ENCODE data around the gene NR4A2.

The NR4A2 gene

DNA sequence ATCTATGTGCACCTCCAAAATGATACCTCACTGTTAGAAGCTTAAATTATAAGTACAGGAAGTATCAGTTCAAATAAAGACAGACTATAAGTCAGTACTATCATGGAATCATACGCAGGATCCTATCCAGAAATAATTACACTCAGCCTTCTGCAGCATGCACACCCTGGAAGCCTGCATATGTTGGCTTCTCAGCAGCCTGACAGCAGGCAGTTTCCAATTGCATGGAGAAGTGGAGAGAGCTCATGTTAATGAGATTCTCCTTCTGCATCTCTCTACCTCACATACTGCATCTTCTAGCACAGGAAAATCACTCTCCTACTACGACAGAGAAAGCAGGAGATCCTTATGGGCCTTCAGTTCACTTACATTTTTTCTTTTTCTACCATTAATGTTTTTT lies 20.5 kb downstream of the NR4A2 start:
- no peak overlapping the region for H3K27ac ChIP-seq
- TF ChIP-seq, protein P1, sequence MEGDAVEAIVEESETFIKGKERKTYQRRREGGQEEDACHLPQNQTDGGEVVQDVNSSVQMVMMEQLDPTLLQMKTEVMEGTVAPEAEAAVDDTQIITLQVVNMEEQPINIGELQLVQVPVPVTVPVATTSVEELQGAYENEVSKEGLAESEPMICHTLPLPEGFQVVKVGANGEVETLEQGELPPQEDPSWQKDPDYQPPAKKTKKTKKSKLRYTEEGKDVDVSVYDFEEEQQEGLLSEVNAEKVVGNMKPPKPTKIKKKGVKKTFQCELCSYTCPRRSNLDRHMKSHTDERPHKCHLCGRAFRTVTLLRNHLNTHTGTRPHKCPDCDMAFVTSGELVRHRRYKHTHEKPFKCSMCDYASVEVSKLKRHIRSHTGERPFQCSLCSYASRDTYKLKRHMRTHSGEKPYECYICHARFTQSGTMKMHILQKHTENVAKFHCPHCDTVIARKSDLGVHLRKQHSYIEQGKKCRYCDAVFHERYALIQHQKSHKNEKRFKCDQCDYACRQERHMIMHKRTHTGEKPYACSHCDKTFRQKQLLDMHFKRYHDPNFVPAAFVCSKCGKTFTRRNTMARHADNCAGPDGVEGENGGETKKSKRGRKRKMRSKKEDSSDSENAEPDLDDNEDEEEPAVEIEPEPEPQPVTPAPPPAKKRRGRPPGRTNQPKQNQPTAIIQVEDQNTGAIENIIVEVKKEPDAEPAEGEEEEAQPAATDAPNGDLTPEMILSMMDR (conservative IDR thresholded peaks at IDR 0.05): no peak

DNA sequence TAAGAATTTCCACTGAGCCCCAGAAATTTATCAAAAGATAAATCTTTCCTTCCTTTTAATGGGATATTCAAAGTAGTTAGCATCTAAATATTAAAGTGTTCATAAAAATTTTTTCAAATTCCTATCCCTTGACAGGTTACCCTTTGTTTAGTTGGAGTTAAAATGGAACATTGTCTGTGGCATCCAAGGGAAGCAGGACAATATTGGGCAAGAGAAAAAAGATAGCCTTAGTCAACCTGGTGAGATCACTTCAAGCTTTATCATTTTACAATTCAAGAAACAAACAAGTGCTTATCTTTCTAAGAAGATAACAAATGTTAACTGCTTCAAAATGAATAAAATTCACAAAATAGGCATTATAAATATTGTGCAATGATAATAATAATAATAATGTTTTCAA lies 21.7 kb downstream of the NR4A2 start:
- H3K27ac ChIP-seq: no peak overlapping the region
- TF ChIP-seq, protein P1 (conservative IDR thresholded peaks at IDR 0.05): no peak

DNA sequence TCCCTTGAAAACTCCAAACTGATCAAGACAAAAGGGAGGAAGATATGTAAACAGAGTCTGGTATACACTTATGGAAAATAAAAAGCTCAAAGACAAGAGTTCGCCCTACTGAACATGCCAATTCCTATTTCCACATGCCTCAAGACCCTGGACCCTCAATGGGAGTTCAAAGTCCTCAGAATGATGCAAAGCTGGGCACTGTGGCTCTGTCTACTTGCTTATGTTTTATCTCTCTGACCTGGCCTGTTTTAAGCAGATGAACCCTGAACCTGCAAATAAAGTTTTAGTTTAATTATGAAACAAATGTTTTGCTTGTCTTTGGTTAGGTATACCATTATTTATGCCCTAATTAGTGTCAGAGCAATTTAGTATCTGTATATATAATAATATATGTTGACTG lies 22.6 kb downstream of the NR4A2 start:
- no peak overlapping the region for H3K27ac ChIP-seq
- TF ChIP-seq, protein P1 (conservative IDR thresholded peaks at IDR 0.05): no peak

DNA sequence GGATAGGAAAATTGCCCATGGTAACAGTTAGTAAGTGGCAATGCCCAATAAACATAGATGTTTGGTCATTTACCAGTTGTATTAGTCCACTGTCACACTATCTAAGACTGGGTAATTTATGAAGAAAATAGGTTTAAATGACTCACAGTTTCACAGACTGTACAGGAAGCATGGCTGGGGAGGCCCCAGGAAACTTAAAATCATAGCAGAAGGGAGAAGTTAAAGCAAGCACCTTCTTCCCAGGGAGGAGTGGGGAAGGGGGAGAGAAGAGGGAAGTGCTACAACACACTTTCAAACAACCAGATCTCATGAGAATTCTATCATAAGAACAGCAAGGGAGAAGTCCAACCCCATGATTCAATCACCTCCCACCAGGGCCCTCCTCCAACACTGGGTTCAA lies 23.4 kb downstream of the NR4A2 start:
- TF ChIP-seq, protein P1 (conservative IDR thresholded peaks at IDR 0.05): no peak
- no peak overlapping the region for H3K27ac ChIP-seq

DNA sequence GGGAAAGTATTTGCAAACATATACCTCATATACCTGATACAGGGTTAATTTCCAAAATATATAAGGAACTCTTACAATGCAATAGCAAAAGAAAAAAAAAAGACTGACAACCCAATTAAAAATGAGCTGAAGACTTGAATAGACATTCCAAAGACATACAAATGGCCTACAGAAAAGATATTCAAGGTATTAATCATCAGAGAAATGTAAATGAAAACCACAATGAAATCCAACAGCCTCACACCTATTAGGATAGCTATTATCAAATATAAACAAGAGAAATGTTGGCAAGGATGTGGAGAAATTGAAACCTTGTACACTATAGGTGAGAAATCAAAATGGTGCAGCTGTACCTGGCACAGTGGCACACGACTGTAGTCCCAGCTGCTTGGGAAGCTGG lies 25.7 kb downstream of the NR4A2 start:
- H3K27ac ChIP-seq: no peak overlapping the region
- TF ChIP-seq, protein P1 (conservative IDR thresholded peaks at IDR 0.05): no peak

DNA sequence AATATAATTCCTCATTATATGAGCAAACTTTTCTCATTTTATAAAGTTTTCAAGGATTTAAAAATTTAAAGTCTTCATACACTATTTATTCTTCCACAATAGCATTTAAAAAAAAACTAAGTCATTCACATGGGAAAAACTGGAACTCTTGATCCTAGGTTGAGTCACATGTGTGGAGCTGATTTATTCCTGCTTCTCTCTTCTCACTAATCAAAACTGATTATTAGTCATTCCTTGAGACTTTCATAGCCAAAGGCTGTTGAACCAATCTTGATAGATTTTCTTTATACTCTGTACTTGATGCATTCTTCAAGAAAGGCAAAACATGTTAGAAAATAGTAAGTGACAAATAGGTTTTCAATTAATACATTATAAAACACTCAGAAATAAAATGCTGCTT lies 27.4 kb downstream of the NR4A2 start:
- H3K27ac ChIP-seq: no peak overlapping the region
- TF ChIP-seq, protein P1 (conservative IDR thresholded peaks at IDR 0.05): no peak

DNA sequence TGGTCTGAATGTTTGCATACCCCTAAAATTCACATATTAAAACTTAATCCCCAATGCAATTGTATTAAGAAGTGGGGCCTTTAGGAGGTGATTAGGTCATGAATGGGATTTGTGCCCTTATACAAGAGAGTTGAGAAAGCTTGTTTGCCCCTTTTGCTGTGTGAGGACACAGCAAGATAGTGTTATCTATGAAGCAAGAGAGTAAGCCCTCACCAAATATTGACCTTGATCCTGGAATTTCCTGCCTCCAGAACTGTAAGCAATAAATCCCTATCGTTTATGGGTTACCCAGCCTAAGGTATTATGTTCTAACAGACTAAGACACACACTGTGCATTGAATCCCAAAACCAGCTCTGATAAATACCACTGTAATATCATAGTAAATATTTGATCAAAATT lies 32.2 kb downstream of the NR4A2 start:
- TF ChIP-seq, protein P1 (conservative IDR thresholded peaks at IDR 0.05): no peak
- H3K27ac ChIP-seq: peak overlapping the region; percentile 71
